ENCODE data around the gene MTRFR.
"Not testable (repeated sequence)": the region's sequence is repeated elsewhere in the genome, so short reads cannot be mapped to it uniquely, and the experiment has no call there.

MTRFR gene

DNA sequence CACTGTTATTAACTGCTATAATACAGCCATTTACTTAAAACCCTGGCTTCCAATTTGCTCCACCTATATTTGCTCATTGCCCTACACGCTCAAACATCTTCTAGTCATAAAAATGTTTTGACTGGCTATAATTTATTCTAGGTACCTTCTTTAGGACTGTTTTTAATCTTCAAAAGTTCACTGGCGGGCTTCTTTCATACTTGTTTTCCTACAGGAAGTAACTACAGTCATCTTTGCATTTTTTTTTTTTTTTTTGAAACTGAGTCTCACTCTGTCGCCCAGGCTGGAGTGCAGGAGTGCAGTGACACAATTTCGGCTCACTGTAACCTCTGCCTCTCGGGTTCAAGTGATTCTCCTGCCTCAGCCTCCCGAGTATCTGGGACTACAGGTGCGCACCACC, 32.8 kb upstream of the MTRFR start:
- no peaks in the 10 kb centered on the region for H3K9me2 ChIP-seq (replicated peaks; ENCODE audit: low read depth, low read length)
- H3K4me3 ChIP-seq (ENCODE audit: low read length, poor library complexity, severe bottlenecking) = no peak overlapping the region
- H3K79me2 ChIP-seq (ENCODE audit: insufficient read depth, low read length) = no peaks in the 10 kb centered on the region
- no peaks in the 10 kb centered on the region for H3K9me3 ChIP-seq (ENCODE audit: insufficient read depth, low read depth, low read length)
- no peaks in the 10 kb centered on the region for H3F3A ChIP-seq (ENCODE audit: low read depth)
- H3K36me3 ChIP-seq (ENCODE audit: insufficient read depth, low read length) = peaks cover 66% of the 10 kb centered on the region
- no peak overlapping the region for H2AFZ ChIP-seq (ENCODE audit: low read length)
- H3K27me3 ChIP-seq (ENCODE audit: insufficient read depth, low read length, poor library complexity, severe bottlenecking) = no peaks in the 10 kb centered on the region
- no peaks in the 10 kb centered on the region for H3K4me1 ChIP-seq (ENCODE audit: insufficient read depth, low read length, poor library complexity, severe bottlenecking)
- H4K20me1 ChIP-seq (ENCODE audit: insufficient read depth, low read length, poor library complexity, severe bottlenecking) = no peaks in the 10 kb centered on the region
- no peak overlapping the region for H3K4me2 ChIP-seq (ENCODE audit: low read depth, low read length, poor library complexity, severe bottlenecking)
- no peak for TF ChIP-seq EZH2phosphoT487 (IDR thresholded peaks at IDR 0.05; ENCODE audit: borderline replicate concordance)
- TF ChIP-seq, protein P1, sequence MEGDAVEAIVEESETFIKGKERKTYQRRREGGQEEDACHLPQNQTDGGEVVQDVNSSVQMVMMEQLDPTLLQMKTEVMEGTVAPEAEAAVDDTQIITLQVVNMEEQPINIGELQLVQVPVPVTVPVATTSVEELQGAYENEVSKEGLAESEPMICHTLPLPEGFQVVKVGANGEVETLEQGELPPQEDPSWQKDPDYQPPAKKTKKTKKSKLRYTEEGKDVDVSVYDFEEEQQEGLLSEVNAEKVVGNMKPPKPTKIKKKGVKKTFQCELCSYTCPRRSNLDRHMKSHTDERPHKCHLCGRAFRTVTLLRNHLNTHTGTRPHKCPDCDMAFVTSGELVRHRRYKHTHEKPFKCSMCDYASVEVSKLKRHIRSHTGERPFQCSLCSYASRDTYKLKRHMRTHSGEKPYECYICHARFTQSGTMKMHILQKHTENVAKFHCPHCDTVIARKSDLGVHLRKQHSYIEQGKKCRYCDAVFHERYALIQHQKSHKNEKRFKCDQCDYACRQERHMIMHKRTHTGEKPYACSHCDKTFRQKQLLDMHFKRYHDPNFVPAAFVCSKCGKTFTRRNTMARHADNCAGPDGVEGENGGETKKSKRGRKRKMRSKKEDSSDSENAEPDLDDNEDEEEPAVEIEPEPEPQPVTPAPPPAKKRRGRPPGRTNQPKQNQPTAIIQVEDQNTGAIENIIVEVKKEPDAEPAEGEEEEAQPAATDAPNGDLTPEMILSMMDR (conservative IDR thresholded peaks at IDR 0.05; ENCODE audit: low read length) = no peak
- no peak overlapping the region for H3K9ac ChIP-seq (ENCODE audit: low read depth, low read length, poor library complexity, severe bottlenecking)

DNA sequence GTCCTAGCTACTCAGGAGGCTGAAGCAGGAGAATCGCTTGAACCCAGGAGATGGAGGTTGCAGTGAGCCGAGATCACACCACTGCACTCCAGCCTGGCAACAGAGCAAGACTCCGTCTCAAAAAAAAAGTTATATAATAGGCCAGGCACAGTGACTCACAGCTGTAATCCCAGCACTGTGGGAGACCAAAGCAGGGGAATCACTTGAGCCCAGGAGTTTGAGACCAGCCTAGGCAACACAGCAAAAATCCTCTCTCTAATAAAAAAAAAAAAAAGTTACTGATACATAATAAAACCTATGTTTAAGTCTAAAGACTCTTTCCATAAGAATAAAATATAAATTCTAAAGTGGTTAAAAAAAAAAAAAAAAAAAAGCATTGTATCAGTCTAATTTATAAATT, 26.4 kb upstream of the MTRFR start:
- H3K79me2 ChIP-seq (ENCODE audit: insufficient read depth, low read length); H4K20me1 ChIP-seq (ENCODE audit: insufficient read depth, low read length, poor library complexity, severe bottlenecking); H3K4me1 ChIP-seq (ENCODE audit: insufficient read depth, low read length, poor library complexity, severe bottlenecking); H2AFZ ChIP-seq (ENCODE audit: low read length); H3F3A ChIP-seq (ENCODE audit: low read depth); H3K4me3 ChIP-seq (ENCODE audit: low read length, poor library complexity, severe bottlenecking); H3K9ac ChIP-seq (ENCODE audit: low read depth, low read length, poor library complexity, severe bottlenecking); H3K27me3 ChIP-seq (ENCODE audit: insufficient read depth, low read length, poor library complexity, severe bottlenecking); H3K4me2 ChIP-seq (ENCODE audit: low read depth, low read length, poor library complexity, severe bottlenecking); H3K9me3 ChIP-seq (ENCODE audit: insufficient read depth, low read depth, low read length); H3K9me2 ChIP-seq (replicated peaks; ENCODE audit: low read depth, low read length): not testable (repeated sequence)
- peaks cover 74% of the 10 kb centered on the region for H3K36me3 ChIP-seq (ENCODE audit: insufficient read depth, low read length)

DNA sequence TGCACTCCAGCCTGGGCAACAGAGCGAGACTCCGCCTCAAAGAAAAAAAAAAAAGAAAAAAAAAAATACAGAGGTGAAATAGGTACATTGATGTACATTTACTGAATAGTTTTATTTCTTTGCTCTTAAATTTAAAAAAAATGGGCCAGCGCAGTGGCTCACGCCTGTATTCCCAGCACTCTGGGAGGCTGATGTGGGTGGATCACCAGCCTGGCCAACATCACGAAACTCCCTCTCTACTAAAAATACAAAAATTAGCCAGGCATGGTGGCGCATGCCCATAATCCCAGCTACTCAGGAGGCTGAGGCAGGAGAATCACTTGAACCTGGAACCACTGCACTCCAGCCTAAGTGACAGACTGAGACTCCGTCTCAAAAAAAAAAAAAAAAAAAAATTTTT, 25.4 kb upstream of the MTRFR start:
- peaks cover 71% of the 10 kb centered on the region; the same call in 1 of the 2 replicates for H3K36me3 ChIP-seq (ENCODE audit: insufficient read depth, low read length)

DNA sequence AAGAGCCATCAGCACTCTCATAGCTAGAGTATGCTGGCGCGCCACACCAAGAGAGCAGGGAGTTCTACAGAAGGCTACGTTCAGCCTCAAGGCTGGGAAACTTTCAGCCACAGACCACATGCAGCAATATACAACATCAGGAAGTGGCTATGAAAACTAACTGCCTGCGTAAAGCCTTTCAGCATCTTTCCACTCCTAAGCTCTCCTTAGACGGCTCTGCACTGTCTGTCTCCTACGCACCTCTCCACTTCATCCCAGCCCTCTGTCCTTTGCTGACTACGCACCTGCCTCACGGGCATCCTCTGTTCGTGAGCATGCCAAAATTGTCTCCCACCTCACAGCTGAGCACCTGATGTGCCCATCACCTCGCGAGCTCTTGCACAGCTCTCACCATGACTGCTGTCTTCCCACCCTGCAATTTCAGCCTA, 10.0 kb upstream of the MTRFR start:
- H3K36me3 ChIP-seq (ENCODE audit: insufficient read depth, low read length) = peaks cover 42% of the 10 kb centered on the region

More for the DNA sequence above, 25.4 kb upstream of the MTRFR start:
- H3K9me2 ChIP-seq (replicated peaks; ENCODE audit: low read depth, low read length); H3K4me2 ChIP-seq (ENCODE audit: low read depth, low read length, poor library complexity, severe bottlenecking); H4K20me1 ChIP-seq (ENCODE audit: insufficient read depth, low read length, poor library complexity, severe bottlenecking); H3K9me3 ChIP-seq (ENCODE audit: insufficient read depth, low read depth, low read length); H2AFZ ChIP-seq (ENCODE audit: low read length); H3K4me1 ChIP-seq (ENCODE audit: insufficient read depth, low read length, poor library complexity, severe bottlenecking); H3K4me3 ChIP-seq (ENCODE audit: low read length, poor library complexity, severe bottlenecking); H3K9ac ChIP-seq (ENCODE audit: low read depth, low read length, poor library complexity, severe bottlenecking); H3K27me3 ChIP-seq (ENCODE audit: insufficient read depth, low read length, poor library complexity, severe bottlenecking); H3K79me2 ChIP-seq (ENCODE audit: insufficient read depth, low read length); H3F3A ChIP-seq (ENCODE audit: low read depth): not testable (repeated sequence)

More for the DNA sequence above, 10.0 kb upstream of the MTRFR start:
- H4K20me1 ChIP-seq (ENCODE audit: insufficient read depth, low read length, poor library complexity, severe bottlenecking) = peaks cover 38% of the 10 kb centered on the region
- no peaks in the 10 kb centered on the region for H3K27me3 ChIP-seq (ENCODE audit: insufficient read depth, low read length, poor library complexity, severe bottlenecking)
- no peak overlapping the region for H3K9ac ChIP-seq (ENCODE audit: low read depth, low read length, poor library complexity, severe bottlenecking)
- H3K4me1 ChIP-seq (ENCODE audit: insufficient read depth, low read length, poor library complexity, severe bottlenecking) = peaks cover 36% of the 10 kb centered on the region
- H3K9me2 ChIP-seq (replicated peaks; ENCODE audit: low read depth, low read length) = no peaks in the 10 kb centered on the region
- peaks cover 4% of the 10 kb centered on the region; the same call in 1 of the 2 replicates for H3F3A ChIP-seq (ENCODE audit: low read depth)
- TF ChIP-seq, protein P1 (conservative IDR thresholded peaks at IDR 0.05; ENCODE audit: low read length) = no peak
- TF ChIP-seq EZH2phosphoT487 (IDR thresholded peaks at IDR 0.05; ENCODE audit: borderline replicate concordance) = no peak
- peak overlapping the region; percentile 44 for H3K4me3 ChIP-seq (ENCODE audit: low read length, poor library complexity, severe bottlenecking)
- no peaks in the 10 kb centered on the region for H3K9me3 ChIP-seq (ENCODE audit: insufficient read depth, low read depth, low read length)
- H3K79me2 ChIP-seq (ENCODE audit: insufficient read depth, low read length) = peaks cover 72% of the 10 kb centered on the region
- no peak overlapping the region for H2AFZ ChIP-seq (ENCODE audit: low read length)
- peak overlapping the region; percentile 68 for H3K4me2 ChIP-seq (ENCODE audit: low read depth, low read length, poor library complexity, severe bottlenecking)
